ENCODE results near the gene HOXD13.

The HOXD13 gene

DNA sequence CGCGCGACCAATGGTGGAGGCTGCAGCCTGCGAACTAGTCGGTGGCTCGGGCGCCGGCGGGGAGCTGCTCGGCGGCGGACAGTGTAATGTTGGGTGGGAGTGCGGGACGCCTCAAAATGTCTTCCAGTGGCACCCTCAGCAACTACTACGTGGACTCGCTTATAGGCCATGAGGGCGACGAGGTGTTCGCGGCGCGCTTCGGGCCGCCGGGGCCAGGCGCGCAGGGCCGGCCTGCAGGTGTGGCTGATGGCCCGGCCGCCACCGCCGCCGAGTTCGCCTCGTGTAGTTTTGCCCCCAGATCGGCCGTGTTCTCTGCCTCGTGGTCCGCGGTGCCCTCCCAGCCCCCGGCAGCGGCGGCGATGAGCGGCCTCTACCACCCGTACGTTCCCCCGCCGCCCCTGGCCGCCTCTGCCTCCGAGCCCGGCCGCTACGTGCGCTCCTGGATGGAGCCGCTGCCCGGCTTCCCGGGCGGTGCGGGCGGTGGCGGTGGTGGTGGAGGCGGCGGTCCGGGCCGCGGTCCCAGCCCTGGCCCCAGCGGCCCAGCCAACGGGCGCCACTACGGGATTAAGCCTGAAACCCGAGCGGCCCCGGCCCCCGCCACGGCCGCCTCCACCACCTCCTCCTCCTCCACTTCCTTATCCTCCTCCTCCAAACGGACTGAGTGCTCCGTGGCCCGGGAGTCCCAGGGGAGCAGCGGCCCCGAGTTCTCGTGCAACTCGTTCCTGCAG is 30.3 kb downstream of the HOXD13 start, which contains the start of gene HOXD9:
Gene HOXD9, plus strand, starts transcription at position 37 of the 728 bp plus-strand sequence. Its CDS starts 50 bp downstream, at position 87.
- peak in 1 of 2 donors; percentile 34 for DNase-seq

DNA sequence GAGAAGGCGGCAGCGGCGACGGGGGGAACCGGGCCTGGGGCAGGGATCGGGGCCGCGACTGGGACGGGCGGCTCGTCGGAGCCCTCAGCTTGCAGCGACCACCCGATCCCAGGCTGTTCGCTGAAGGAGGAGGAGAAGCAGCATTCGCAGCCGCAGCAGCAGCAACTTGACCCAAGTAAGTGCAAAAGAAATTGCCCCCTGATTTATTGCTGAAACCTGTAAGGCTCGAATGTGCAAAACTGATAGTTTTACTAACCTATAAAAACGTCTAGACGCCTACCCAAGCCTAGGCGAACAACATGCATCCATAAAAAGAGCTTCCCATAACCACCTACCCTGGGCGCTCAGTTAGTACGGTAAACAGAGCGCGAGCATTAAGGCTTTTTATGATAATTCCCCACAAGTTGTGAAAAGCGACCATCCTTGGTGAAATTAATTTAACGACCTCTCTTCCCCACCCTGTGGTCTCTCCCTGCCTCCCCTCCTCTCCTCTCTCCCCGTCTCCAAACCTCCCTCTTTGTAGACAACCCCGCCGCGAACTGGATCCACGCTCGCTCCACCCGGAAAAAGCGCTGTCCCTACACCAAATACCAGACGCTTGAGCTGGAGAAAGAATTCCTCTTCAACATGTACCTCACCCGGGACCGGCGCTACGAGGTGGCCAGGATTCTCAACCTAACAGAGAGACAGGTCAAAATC is 31.0 kb downstream of the HOXD13 start:
- no peak for DNase-seq

DNA sequence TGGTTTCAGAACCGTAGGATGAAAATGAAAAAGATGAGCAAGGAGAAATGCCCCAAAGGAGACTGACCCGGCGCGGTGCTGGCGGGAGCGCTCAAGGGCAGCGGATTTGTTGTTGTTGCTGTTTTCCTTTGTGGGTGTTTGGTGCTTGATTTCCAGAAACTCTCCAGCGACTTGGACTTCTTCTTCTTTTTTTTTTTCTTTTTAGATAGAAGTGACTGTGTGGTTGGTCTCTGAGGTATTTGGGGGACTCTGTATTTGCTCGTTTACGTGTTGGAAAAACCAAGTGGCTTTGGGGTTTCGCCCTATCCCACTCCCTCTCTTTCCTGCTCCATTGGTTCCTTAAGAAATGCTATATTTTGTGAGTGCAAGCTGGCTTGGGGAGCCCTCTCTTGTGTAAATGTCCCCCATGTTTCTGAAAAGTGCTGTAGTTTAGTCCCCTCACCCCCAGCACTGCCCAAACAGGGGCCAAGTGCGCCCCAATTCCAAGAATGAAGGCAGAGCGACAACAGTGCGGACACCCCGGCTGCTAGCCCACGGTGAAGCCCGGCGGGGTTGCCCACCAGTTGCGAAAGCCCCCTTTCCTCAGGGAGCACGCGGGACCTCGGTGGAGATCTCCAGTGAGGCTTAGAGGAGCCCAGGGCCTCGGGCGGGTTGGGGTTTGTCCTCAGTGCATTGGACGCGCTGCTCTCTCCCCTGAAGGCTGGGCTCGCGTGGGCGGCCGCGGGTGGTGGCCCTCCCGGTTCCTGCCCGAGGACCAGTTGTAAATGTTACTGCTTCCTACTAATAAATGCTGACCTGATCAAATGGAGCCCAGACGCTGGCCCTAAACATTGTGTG is 31.8 kb downstream of the HOXD13 start:
- DNase-seq: no peak

DNA sequence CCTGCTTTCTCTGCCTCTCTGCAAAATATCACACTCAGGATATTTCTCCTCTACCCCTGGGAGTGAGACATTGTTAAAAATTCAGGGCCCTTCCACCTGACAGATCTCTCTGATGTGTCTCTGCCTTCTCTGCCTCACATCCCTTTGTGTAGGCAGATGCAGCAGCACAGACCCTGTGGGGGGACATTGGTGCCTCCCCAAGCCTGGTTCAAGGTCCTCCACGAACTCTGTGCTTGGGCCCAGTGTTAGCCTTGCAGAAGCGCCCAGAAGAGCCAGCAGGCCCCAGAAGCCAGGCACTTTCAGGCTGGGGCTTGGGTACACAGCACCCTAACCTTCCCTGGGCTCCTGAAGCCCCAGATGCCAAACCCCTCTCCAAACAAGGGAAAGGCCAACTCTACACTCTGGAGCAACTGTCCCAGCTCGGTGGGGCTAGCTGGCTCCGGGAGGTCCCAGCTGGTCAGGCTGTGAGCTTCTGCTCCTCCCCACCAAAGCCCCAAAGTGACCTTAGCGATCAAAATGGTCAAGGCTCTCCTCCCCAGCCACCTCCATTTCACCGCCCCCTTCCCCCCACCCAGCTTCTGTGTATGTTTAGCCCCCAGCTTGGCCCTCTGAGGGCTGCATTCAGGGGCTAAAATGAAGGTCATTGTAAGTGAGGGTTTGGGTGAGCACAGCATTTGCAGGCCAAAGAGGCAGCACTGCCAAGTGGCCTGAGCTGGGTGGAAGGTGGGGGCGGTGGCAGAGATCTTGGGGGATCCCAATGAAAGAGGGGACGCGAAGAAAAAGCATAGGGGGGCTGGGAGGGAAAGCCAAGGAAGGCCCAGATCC is 32.6 kb downstream of the HOXD13 start:
- DNase-seq: no peak

DNA sequence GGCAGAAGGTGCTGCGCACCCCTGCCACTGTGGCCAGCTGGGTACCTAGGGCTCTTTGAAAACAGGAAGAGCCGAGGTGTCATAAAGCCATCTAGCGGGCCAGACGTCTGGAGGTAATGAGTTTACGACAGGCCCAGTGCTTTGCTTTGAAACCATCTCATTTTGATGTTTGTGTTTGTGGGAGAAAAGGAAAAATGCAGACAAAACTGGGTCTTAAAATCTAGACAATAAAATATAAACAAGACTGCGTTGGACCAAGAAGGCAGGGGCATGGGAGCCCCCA is 33.2 kb downstream of the HOXD13 start:
- DNase-seq: no peak

DNA sequence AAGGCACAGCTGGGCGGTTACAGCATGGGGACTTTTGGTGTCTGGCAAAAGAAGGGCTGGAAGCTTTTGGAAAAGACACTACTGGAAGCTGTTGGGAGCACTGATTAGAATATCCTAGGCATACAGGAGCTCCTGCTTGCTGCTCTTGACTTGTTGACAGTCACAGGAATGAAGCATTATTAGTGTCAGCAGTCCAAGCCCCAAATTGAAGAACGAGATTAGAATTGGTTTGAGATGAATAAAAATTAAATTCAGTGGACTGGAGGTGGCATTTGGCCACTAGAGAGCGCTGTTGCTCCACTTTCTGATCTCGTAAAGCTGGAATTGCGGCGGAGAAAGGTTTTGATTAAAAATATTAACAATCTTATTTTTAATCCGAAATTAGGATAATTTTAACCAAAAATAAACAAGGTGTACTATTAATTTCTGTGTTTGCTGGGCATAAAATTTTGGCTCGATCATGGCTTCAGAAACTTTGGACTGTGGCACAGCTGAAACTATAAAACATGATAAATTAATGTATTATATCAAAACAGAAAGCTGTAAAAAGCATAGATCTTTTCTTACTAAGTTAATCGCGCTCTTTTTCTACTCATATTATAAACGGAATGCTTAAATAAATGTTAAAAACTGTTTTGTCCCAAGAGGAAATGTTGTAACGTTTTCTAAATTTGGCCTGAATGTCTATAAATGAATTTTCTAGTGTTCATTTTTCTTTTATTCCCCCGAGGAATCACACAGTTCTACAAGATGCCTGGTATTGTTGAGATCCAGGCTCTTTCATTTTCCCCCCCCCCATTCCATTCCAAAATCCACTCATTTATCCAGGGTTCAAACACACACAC is 34.6 kb downstream of the HOXD13 start:
- peak; percentile 77 to 80 for DNase-seq

DNA sequence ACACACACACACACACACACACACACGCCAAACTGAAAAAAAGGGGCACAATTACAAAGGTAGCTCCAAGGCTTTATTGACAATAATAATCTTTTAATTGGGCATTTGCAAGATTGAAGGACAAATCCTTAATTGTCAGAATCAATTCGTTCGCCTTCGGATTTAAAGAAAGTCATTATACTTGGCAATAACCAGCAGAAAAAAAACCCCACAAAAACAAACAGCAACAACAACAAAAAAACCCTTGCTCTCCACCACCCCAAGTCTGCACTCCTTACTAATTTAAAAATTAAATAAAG is 35.2 kb downstream of the HOXD13 start:
- no peak for DNase-seq

DNA sequence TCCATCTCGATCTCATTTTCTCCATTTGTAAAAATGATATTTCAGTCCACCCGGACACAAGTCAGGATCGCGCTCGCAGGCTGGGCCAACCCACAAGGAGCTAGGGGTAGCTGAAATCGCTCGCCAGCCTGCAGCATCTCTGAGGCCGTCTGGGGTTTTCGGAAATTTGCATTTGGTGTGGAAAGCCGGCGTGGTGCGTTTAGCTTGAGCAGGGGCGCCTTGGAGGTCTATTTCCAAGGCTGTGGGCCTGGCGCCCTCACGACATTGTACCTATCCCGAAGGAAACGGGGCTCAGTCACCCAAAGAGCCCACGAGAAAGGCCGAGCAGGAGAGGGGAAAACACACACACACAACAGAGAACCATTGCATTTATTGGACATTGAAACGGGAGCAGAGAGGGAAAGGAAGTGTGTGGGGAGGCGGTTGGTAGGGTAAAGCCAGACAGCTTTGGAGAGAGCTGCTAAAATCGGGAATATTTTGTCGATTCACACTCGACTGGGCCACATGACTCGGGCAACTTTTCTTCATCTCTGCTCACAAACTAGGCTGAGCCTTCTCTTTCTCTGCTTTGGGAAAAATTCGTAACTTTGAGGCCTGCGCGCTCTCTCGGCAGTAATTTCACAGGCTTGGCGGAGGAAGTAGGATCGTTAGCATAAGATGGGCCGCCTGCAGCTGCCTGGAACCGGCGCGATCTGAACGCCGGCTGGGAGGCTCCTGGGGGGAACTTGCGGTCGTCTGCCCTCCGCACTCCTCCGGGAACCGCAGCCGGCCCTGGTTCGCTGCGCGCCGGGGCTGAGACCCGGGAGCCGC is 35.9 kb downstream of the HOXD13 start:
- no peak for DNase-seq

DNA sequence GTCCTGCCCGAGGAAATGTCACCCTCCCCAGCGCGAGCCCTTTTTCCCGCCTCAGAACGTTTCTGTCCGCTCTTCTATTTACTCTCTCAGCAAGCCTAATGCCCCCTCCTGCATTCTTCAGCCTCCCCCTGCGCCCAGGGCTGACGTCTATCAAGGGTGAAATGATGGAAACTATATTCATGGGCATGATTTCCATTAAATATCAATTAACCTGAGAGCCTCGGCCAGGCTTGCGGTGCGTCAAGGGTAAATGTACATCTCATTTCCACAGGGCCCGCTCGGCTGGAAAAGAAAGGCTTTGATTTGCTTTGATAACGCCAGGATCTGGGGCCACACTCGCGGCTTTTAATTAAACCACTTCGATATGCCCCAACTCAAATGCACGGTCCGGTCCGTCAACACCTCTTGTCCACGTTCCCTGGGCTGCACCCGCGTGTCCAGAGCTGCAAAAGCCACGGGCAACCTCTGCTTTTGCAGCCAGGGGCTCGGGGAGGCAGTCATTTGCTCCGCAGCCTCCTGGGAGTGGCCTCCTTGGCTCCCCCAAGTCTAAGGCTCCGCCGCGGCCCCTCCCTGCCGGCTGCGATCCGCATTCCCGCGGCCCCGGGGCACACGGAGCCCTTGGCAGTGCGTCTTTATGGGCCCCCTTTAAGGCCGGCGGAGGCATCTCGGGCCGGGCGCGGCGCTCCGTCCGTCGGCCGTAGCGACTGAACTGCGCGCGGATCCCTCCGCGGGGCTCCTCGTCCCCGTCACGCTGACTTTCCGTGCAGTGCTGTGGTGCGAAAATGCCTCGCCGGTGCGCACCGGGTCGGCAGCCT is 36.7 kb downstream of the HOXD13 start, which contains the start of gene HOXD8:
Gene HOXD8, plus strand, starts transcription at position 724 of the 815 bp plus-strand sequence. CDS start 662 bp downstream, outside the sequence.
- peak in 1 of 2 donors; percentile 21 for DNase-seq

DNA sequence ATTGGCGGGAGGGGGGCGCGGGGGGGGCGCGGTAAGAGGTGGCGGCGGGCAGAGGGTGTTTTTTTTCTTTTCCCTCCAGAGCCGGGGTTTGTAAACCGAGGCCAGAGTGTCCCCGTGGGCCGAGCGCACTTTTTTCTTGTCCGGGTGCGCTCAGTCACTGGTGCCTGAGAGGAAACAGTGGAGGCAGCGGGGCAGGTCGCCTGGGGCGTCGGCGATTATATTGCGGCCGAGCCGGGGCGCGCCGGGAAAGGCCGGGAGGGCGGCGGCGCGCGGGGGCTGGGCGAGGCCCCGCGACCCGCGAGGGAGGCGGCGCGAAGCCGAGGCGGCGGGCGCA is 37.3 kb downstream of the HOXD13 start:
- no peak for DNase-seq

- DNase-seq: peak in 1 of 2 donors; percentile 38
Measured at GRCh38 chr2:176130147-176130956, 37.8 kb downstream of the HOXD13 start.

GRCh38 chr2:176130957-176131847 is 38.7 kb downstream of the HOXD13 start:
- no peak for DNase-seq

GRCh38 chr2:176131848-176132158 is 39.3 kb downstream of the HOXD13 start:
- DNase-seq: no peak

DNA sequence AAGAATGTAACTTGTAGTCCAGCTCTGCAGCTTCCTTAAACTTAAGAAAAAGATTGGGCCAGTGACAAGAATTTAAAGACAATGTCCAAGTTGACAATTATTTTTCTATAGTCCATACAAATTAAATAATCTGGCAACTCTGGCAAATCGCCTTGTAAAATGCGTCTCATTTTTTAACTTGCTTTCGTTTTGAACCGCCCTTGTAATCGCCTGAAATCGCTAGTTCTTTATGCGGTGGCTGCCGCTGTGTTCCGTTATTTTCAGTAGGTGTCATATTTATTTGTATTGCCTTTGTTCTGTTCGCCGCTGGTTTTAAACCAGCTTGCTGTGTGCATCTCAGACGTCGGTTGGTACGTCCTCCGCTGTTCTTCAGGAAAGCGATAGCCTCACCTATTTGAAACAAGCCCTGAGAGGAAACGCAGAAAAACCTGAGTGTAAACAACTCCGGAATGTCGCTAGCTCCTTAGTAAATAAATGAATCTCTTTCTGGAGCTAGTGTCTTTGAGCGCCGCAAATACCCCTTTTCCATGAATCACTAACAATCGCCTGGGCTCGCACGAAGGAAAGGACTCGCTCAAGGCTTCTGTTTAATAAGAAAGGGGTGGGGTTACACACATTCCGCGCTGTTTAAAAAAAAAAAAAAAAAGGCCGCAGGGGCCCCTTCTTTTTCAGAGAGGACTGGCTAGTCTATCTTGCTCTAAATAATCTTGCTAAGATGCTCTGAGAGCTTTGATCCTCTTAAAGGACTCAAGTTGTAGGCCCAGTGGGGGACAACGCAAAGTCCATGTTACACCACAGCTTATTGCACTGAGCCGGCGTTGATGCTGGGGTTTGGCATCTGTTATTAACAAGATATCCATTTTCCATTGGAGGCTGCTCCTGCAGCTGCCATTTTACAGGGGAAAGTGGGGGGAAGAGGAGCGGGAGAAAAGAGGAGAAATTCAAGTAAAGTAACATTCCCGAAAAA is 40.0 kb downstream of the HOXD13 start:
- DNase-seq: no peak

GRCh38 chr2:176133389-176133788 is 40.9 kb downstream of the HOXD13 start:
- no peak for DNase-seq

- DNase-seq: no peak
Measured at GRCh38 chr2:176134035-176134434, 41.5 kb downstream of the HOXD13 start.

- DNase-seq: no peak
Measured at GRCh38 chr2:176135035-176135440, 42.5 kb downstream of the HOXD13 start.

Data from stimulated activated CD4-positive, alpha-beta T cell treated with anti-CD3 and anti-CD28 coated beads, Interleukin-2, amount 100 ng/mL, for 24 hours (primary cell).